Nephron progenitor cell (in vitro differentiated cells): ENCODE results near the gene SIX3.

Experiments used
- DNase-seq: peaks from one replicate; pipeline ENCODE4 v3.0.0; 2021
- H3K27ac Mint-ChIP-seq: 2 replicates; pipeline ENCODE4 v1.8.0; 2021; ENCODE audit warnings: mild to moderate bottlenecking, moderate library complexity, mixed read lengths
- H3K27me3 Mint-ChIP-seq: 2 replicates; pipeline ENCODE4 v1.8.0; 2021; ENCODE audit warnings: mild to moderate bottlenecking, low read depth, mixed read lengths; ENCODE audit not compliant: poor library complexity
- H3K36me3 Mint-ChIP-seq: 2 replicates; pipeline ENCODE4 v1.8.0; 2021; ENCODE audit warnings: low read depth, mixed read lengths
- H3K4me1 Mint-ChIP-seq: 2 replicates; pipeline ENCODE4 v1.8.0; 2021; ENCODE audit warnings: mixed read lengths
- H3K4me3 Mint-ChIP-seq: 2 replicates; pipeline ENCODE4 v1.8.0; 2021; ENCODE audit warnings: mild to moderate bottlenecking, moderate library complexity, mixed read lengths
- H3K9me3 Mint-ChIP-seq: 2 replicates; pipeline ENCODE4 v1.8.0; 2021; ENCODE audit warnings: mild to moderate bottlenecking, moderate library complexity, mixed read lengths
- CTCF ChIP-seq: fragments of 200-600 bp; sonication (generic); IDR thresholded peaks from 2 replicates; pipeline ENCODE4 v1.5.0; 2021; ENCODE audit warnings: antibody characterized with exemption

Gene SIX3

GRCh38 chr2:44944102-44944951 is 2.8 kb downstream of the SIX3 start:
- Mint-ChIP-seq H3K27me3 (peaks cover 100% of the 10 kb centered on the region), H3K4me1 (peaks cover 24% of the 10 kb centered on the region), H3K27ac (no peak overlapping the region), H3K36me3 (no peaks in the 10 kb centered on the region), H3K9me3 (no peaks in the 10 kb centered on the region), H3K4me3 (peak overlapping the region; percentile 2)
- no peak for DNase-seq
- TF ChIP-seq CTCF = no peak

- Mint-ChIP-seq H3K9me3 (no peaks in the 10 kb centered on the region), H3K36me3 (no peaks in the 10 kb centered on the region), H3K27ac (no peak overlapping the region), H3K27me3 (peaks cover 100% of the 10 kb centered on the region), H3K4me3 (peak overlapping the region; percentile 31), H3K4me1 (peaks cover 24% of the 10 kb centered on the region)
- TF ChIP-seq CTCF = no peak
- DNase-seq = no peak
Measured at GRCh38 chr2:44944952-44945612, 3.6 kb downstream of the SIX3 start.

GRCh38 chr2:44945676-44946371 is 4.3 kb downstream of the SIX3 start:
- H3K4me1 Mint-ChIP-seq = peaks cover 31% of the 10 kb centered on the region
- no peaks in the 10 kb centered on the region for H3K9me3 Mint-ChIP-seq
- no peak overlapping the region for H3K27ac Mint-ChIP-seq
- no peaks in the 10 kb centered on the region for H3K36me3 Mint-ChIP-seq
- no peak for TF ChIP-seq CTCF
- no peak overlapping the region for H3K4me3 Mint-ChIP-seq
- peaks cover 100% of the 10 kb centered on the region for H3K27me3 Mint-ChIP-seq
- DNase-seq = no peak

GRCh38 chr2:44946372-44947027 is 5.0 kb downstream of the SIX3 start:
- peaks cover 100% of the 10 kb centered on the region for H3K27me3 Mint-ChIP-seq
- H3K27ac Mint-ChIP-seq = no peak overlapping the region
- no peaks in the 10 kb centered on the region for H3K36me3 Mint-ChIP-seq
- no peaks in the 10 kb centered on the region for H3K9me3 Mint-ChIP-seq
- peaks cover 35% of the 10 kb centered on the region for H3K4me1 Mint-ChIP-seq
- no peak for TF ChIP-seq CTCF
- H3K4me3 Mint-ChIP-seq = no peak overlapping the region
- no peak for DNase-seq

- Mint-ChIP-seq H3K4me3 (no peak overlapping the region), H3K9me3 (no peaks in the 10 kb centered on the region)
- TF ChIP-seq CTCF = no peak
Measured at GRCh38 chr2:44947028-44947375, 5.5 kb downstream of the SIX3 start.

More at GRCh38 chr2:44947028-44947375, 5.5 kb downstream of the SIX3 start:
- H3K4me1 Mint-ChIP-seq = peaks cover 34% of the 10 kb centered on the region
- H3K27ac Mint-ChIP-seq = no peak overlapping the region
- peaks cover 100% of the 10 kb centered on the region for H3K27me3 Mint-ChIP-seq
- no peaks in the 10 kb centered on the region for H3K36me3 Mint-ChIP-seq
- DNase-seq = no peak
